ENCODE results near the gene ABCA6.
"Not testable (repeated sequence)": the region's sequence is repeated elsewhere in the genome, so short reads cannot be mapped to it uniquely, and the experiment has no call there.

The ABCA6 gene

GRCh38 chr17:69130627-69131296, 10.9 kb downstream of the ABCA6 start:
- no peak for DNase-seq

- DNase-seq, result no peak
Measured at GRCh38 chr17:69123626-69124025, 18.1 kb downstream of the ABCA6 start.

GRCh38 chr17:69122065-69122464, 19.6 kb downstream of the ABCA6 start:
- no peak for DNase-seq

GRCh38 chr17:69117855-69118784, 23.6 kb downstream of the ABCA6 start:
- DNase-seq, result no peak

- DNase-seq, result no peak
Measured at GRCh38 chr17:69111794-69112193, 29.9 kb downstream of the ABCA6 start.

GRCh38 chr17:69105907-69106730, 35.6 kb downstream of the ABCA6 start:
- DNase-seq, result no peak

- no peak for DNase-seq
Measured at GRCh38 chr17:69103557-69104233, 38.0 kb downstream of the ABCA6 start.

GRCh38 chr17:69098625-69099024, 43.1 kb downstream of the ABCA6 start:
- DNase-seq, result no peak

GRCh38 chr17:69096541-69096940, 45.2 kb downstream of the ABCA6 start:
- no peak for DNase-seq

- DNase-seq, result no peak
Measured at GRCh38 chr17:69093995-69094394, 47.7 kb downstream of the ABCA6 start.

- no peak for DNase-seq
Measured at GRCh38 chr17:69093279-69093789, 48.4 kb downstream of the ABCA6 start.

GRCh38 chr17:69090365-69090764, 51.3 kb downstream of the ABCA6 start:
- DNase-seq, result peak; percentile 1

GRCh38 chr17:69088643-69089200, 53.0 kb downstream of the ABCA6 start:
- DNase-seq, result no peak

- DNase-seq, result no peak
Measured at GRCh38 chr17:69086641-69087040, 55.1 kb downstream of the ABCA6 start.

- no peak for DNase-seq
Measured at GRCh38 chr17:69084911-69085310, 56.8 kb downstream of the ABCA6 start.

GRCh38 chr17:69082696-69083095, 59.0 kb downstream of the ABCA6 start:
- DNase-seq, result no peak

- DNase-seq, result no peak
Measured at GRCh38 chr17:69078864-69079263, 62.8 kb downstream of the ABCA6 start.

GRCh38 chr17:69075823-69076222, 65.9 kb downstream of the ABCA6 start:
- DNase-seq, result no peak

- DNase-seq, result not testable (repeated sequence)
Measured at GRCh38 chr17:69073392-69073791, 68.3 kb downstream of the ABCA6 start.

GRCh38 chr17:69072803-69073256, 68.9 kb downstream of the ABCA6 start:
- not testable (repeated sequence) for DNase-seq

- not testable (repeated sequence) for DNase-seq
Measured at GRCh38 chr17:69071233-69071586, 70.5 kb downstream of the ABCA6 start.

All from HCEC 1CT (cell line).